GM19023 (cell line): ENCODE measurements around the gene PIEZO1.

Source experiments
- ATAC-seq: cut with Tn5 transposase; IDR thresholded peaks from one replicate; pipeline ENCODE4 v1.9.1; 2021; ENCODE audit warnings: mild to moderate bottlenecking, moderate library complexity; ENCODE audit not compliant: unreplicated experiment

The PIEZO1 gene

DNA sequence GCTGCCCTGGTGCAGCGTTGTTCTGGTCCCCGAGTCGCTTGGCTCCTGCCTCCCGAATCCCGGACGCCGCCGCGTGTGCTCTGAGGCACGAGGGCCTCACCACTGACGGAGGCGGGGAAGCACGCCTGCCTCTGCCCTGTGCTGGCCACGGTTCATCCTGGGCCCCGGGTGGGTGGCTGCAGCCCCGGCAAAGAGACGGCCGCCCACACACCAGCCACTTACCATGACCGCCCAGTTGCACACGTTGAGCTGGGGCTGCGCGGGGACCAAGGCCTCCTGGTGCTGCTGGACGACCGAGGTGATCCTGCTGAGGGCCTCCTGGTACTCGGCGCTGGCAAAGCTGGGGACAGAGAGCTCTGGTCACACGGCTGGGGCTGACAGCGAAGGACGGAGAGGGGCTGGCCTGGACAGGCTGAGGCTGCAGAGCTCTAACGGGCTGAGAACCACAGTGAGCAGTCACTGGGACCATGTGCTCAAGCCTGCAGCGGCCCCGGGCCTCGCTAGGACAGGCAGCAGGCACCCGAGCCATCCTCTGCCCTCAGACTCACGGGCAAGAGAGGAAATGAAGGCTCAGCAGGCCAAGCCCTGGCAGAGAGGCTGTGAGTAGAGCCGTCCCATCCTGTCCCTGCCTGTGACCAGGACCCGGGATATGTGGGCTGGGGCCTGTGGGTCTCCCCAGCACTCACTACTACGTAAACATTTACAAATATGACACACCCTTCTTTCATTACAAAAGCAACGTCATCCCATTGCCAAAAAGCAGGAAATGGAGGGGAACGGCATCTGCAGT is 33.0 kb upstream of the PIEZO1 start:
- ATAC-seq: no peak

- ATAC-seq: no peak
These were observed 31.9 kb upstream of the PIEZO1 start for GRCh38 chr16:88816736-88817535.

- no peak for ATAC-seq
These were observed 31.0 kb upstream of the PIEZO1 start for GRCh38 chr16:88815901-88816589.

DNA sequence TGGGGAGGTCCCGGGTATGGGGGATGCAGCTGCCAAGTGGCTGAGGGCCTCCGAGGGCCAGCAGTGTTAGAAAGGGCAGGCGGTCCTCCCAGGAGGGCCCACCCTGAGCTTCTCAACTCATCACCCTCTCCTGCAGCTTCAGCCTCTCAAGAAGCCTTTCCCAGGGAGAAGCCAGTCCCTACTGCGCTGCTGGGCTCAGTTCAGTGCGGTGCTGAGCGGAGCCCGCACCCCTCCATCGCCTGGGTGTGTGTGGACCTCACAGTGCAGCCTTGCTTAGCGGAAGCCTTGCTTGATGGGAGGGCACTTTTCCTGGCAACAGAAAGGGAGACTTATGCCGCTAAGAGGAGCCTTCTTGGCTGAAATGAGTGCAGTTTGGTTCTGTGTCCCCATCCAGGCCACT is 30.2 kb upstream of the PIEZO1 start:
- no peak for ATAC-seq

DNA sequence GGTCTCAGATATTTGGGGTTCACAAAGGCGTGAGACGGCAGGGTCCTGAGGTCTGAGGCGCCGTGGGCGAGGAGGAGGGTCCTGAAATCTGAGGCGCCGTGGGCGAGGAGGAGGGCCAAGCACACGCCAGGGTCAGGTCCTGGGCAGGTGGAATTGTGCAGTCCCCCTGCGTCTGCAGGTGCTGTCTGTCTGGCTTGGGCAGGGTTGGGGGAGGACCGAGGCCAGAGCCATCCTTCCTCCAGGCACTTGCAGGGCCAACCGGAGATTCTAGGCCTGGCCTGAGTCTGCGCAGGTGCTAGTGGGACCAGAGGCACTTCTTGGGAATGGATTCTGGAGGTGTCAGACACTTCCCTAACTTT is 29.1 kb upstream of the PIEZO1 start:
- no peak for ATAC-seq

DNA sequence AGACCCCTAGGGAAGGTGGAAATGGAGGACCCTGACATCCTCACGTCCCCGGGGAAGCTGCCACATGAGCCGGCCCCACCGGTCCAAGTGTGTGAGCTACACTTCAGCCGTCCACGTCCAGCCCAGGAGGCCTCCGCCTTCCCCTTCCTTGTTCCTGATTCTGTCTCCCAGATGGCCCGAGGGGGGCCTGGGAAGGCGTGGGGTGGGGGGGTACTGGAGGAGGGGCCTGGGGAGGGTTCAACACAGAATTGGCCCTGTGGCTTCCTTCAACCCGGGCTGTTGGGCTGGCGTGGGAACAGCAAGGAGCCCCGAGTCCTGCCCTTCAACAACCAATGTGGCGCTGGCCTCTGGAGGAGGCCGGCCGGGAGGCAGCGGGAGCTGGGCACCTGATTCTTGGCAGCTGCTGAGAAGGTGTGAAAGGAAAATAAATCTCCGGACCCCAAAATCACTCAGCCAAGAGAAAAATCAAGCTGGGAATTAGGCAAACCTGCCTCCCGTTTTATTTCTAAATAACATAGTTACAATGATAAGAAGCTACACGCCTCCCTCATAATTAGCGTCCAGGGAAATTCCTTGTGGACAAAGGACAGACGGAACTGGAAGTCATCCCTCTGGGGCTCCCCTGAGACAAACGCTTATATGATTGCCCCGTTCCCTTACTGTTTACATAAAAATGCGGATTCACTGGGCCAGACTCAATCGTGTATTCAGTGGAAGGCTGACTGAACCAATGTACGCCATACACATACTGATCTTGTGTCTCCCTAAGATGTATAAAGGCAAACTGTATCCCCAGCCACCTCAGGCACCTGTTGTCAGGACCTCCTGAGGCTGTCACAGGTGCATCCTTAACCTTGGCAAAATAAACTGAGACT is 28.5 kb upstream of the PIEZO1 start:
- no peak for ATAC-seq

DNA sequence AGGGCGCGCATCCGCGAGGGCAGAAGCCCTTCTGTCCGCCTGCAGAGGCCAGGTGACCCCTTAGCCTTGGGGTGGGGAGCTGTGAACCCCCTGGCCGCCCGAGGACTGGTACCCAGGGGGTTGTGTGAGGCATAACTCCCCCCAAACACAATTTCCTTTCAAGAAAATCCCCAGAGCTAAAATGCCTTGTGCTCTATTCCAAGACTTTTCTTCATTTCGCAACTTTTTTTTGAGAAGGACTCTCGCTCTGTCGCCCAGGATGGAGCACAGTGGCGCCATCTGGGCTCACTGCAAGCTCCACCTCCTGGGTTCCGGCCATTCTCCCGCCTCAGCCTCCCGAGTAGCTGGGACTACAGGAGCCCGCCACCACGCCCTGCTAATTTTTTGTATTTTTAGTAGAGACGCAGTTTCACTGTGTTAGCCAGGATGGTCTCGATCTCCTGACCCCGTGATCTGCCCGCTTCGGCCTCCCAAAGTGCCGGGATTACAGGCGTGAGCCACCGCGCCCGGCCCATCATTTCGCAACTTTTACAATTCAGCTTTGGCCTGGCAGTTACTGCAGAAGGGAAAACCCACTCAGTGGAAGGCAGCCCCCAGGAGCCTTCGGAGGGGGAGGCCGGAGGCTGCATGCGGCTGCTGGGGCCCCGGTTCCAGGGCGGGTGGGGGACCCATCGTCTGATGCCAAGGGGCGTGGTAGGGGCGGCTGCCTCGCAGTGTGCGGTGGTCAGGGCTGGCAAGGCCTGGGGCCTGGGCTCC is 27.7 kb upstream of the PIEZO1 start:
- ATAC-seq: no peak

GRCh38 chr16:88811769-88812512 is 26.9 kb upstream of the PIEZO1 start, which contains the start of gene APRT:
Gene APRT (minus strand): TSS chr16:88811928. CDS start chr16:88811899, 29 bp downstream.
- ATAC-seq: peak; percentile 78

DNA sequence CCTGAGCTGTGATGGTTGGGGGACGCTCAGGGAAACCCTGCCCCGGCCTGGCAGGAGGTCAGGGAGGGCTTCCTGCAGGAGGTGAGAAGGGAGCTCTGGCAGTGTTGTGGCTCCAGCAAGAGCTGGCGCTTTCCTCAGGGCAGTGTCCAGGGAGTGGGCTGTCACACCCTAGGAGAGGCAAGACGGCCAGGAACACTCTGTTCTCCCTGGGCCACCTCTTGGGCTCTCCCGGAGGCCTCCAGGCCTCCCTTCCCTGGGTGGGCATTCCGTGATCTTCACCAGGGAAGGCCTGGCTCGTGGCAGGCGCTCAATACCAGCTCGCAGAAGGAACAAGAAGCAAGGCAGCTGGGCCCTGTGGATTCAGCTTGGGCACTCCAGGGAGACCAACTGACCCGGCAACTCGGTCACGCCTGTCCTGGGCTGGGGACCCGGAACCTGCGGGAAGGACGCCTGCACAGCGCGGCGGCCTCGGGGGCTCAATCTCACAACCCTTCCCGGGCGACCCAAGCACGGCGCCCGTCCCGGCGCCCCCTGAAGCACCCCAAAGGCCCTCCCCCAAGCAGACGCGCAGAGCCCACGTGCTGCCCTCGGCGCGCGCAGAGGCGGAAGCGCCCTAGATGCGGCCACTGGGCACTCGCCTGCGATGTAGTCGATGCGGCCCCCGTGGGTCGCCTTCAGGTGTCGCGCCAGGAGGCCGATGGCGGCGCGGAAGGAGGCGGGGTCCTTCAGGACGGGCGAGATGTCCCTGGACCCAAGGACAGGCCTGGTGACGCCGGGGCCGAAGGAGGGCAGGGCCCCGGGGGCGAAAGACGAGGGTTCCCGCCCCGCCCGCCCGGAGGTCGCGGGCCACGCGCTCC is 26.1 kb upstream of the PIEZO1 start:
- peak; percentile 49 for ATAC-seq

DNA sequence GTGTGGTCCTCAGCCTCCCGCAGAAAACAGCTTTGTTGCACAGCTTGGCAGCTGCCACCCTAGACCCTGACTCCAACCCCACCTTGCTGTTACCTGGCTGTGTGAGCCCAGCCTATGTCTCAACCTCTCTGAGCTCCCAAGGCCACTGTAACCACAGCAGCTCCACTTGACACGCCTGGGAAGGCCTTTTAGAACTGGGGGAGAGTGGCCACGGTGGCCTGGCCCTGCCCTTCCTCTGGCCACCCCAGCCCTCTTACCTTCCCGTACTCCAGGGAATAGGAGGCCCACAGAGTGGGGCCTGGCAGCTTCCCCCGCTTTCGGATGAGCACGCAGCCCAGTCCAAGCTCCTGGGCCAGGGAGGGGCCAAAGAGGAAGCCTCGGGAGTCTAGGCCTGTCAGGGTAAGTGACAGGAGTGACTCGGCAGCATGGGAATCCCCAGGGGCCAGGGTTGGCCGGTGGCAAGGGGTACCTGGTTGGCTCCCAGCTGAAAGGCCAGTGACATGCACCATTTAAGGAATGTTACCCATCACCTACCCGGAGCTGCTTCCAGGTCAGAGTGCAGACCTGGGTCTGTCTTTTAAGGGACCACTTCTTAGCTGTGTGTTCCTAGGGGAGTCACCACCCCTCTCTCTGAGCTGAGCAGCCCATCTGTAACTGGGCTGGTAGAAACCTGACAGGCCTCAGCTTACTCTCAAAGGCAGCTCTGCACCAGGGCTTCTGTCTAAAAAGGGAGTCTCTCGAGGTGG is 25.3 kb upstream of the PIEZO1 start:
- ATAC-seq: no peak

- ATAC-seq: no peak
These were observed 24.7 kb upstream of the PIEZO1 start for GRCh38 chr16:88809676-88810165.

GRCh38 chr16:88809068-88809675 is 24.2 kb upstream of the PIEZO1 start:
- ATAC-seq: no peak

- ATAC-seq: no peak
These were observed 22.8 kb upstream of the PIEZO1 start for GRCh38 chr16:88807626-88808453.

GRCh38 chr16:88807142-88807625 is 22.2 kb upstream of the PIEZO1 start:
- no peak for ATAC-seq

GRCh38 chr16:88806491-88807111 is 21.6 kb upstream of the PIEZO1 start:
- no peak for ATAC-seq
